ENCODE results near the gene CCDC85B.

DNA sequence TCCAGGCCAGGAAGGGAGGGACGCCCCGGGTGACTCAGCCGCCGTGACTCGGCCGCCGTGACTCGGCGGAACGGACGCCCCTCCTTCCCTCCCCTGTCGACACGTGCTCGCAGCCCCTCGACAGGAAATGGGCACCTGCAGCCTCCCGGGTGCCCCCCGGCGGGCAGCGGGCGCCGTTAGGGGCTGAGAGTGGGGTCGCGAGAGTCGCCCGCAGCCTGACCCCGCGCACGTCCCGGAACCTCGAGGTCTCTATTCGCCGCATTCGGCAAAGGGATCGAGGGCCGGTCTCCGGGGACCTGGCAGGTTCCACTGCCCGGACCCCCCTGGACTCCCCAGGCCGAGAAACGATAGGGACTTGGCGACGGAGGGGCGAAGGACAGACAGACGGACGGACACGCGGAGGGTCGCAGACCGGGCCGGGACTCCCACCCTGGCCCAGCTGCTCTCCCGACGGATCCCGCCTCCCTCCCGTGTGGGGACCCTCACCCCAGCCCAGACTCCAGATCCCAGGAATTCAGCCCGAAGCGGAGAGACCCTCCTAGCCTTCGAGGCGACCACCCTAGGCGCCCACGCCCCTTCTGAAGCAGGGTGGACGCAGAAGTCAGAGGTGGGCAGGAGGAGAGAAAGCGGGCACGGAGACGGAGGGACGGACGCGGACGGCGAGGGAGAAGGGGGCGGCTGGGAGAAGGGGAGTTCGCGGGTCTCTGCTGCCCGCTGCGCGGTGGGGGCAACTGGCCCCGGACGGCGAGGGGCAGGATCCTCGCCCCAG lies 9.1 kb downstream of the CCDC85B start:
- TF ChIP-seq POLR2A (IDR thresholded peaks at IDR 0.05): no peak
- TF ChIP-seq, protein P1, sequence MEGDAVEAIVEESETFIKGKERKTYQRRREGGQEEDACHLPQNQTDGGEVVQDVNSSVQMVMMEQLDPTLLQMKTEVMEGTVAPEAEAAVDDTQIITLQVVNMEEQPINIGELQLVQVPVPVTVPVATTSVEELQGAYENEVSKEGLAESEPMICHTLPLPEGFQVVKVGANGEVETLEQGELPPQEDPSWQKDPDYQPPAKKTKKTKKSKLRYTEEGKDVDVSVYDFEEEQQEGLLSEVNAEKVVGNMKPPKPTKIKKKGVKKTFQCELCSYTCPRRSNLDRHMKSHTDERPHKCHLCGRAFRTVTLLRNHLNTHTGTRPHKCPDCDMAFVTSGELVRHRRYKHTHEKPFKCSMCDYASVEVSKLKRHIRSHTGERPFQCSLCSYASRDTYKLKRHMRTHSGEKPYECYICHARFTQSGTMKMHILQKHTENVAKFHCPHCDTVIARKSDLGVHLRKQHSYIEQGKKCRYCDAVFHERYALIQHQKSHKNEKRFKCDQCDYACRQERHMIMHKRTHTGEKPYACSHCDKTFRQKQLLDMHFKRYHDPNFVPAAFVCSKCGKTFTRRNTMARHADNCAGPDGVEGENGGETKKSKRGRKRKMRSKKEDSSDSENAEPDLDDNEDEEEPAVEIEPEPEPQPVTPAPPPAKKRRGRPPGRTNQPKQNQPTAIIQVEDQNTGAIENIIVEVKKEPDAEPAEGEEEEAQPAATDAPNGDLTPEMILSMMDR (IDR thresholded peaks at IDR 0.05): no peak

Measured in testis (tissue), 2 donors.